ENCODE results near the gene OGG1. TPM values are rescaled to one million over a fixed set of nuclear protein-coding genes. Genes with fewer than 3 reads are reported as not detected.

OGG1 gene
- total RNA-seq, 1 experiment from 2014 or later = 11.3 TPM

GRCh38 chr3:9727743-9728142 lies 22.0 kb upstream of the OGG1 start:
- no peak for DNase-seq (ENCODE audit: low read depth)

- no peak for DNase-seq (ENCODE audit: low read depth)
These were observed 20.3 kb upstream of the OGG1 start for GRCh38 chr3:9729419-9729818.

GRCh38 chr3:9730657-9731205 lies 19.0 kb upstream of the OGG1 start:
- DNase-seq (ENCODE audit: low read depth) = no peak

- peak; percentile 99 for DNase-seq (ENCODE audit: low read depth)
These were observed 18.3 kb upstream of the OGG1 start, which contains the start of gene BRPF1 for GRCh38 chr3:9731206-9732079. Gene BRPF1, plus strand, starts transcription at chr3:9731735. Its CDS starts 2,406 bp downstream, at chr3:9734141.

- DNase-seq (ENCODE audit: low read depth) = no peak
These were observed 17.5 kb upstream of the OGG1 start for GRCh38 chr3:9732080-9732739.

GRCh38 chr3:9732740-9733115 lies 17.0 kb upstream of the OGG1 start:
- DNase-seq (ENCODE audit: low read depth) = no peak

- DNase-seq (ENCODE audit: low read depth) = no peak
These were observed 12.9 kb upstream of the OGG1 start for GRCh38 chr3:9736831-9737230.

GRCh38 chr3:9739181-9739580 lies 10.6 kb upstream of the OGG1 start:
- DNase-seq (ENCODE audit: low read depth) = no peak

GRCh38 chr3:9742560-9742959 lies 7.2 kb upstream of the OGG1 start:
- no peak for DNase-seq (ENCODE audit: low read depth)

- DNase-seq (ENCODE audit: low read depth) = no peak
These were observed 6.2 kb upstream of the OGG1 start for GRCh38 chr3:9743548-9743947.

- no peak for DNase-seq (ENCODE audit: low read depth)
These were observed 5.6 kb upstream of the OGG1 start for GRCh38 chr3:9744162-9744561.

GRCh38 chr3:9745521-9745920 lies 4.2 kb upstream of the OGG1 start:
- DNase-seq (ENCODE audit: low read depth) = no peak

- peak; percentile 75 for DNase-seq (ENCODE audit: low read depth)
These were observed 3.4 kb upstream of the OGG1 start for GRCh38 chr3:9746330-9746729.

- DNase-seq (ENCODE audit: low read depth) = no peak
These were observed 2.5 kb upstream of the OGG1 start for GRCh38 chr3:9747267-9747666.

GRCh38 chr3:9748031-9748430 lies 1.7 kb upstream of the OGG1 start:
- DNase-seq (ENCODE audit: low read depth) = no peak

- DNase-seq (ENCODE audit: low read depth) = no peak
These were observed 482 bp upstream of the OGG1 start for GRCh38 chr3:9749296-9749644.

GRCh38 chr3:9750556-9751411 lies 1.0 kb downstream of the OGG1 start:
- DNase-seq (ENCODE audit: low read depth) = peak; percentile 19

- DNase-seq (ENCODE audit: low read depth) = no peak
These were observed 4.9 kb downstream of the OGG1 start for GRCh38 chr3:9754678-9755077.

- DNase-seq (ENCODE audit: low read depth) = no peak
These were observed 7.7 kb downstream of the OGG1 start for GRCh38 chr3:9757427-9757826.

- no peak for DNase-seq (ENCODE audit: low read depth)
These were observed 11.2 kb downstream of the OGG1 start for GRCh38 chr3:9760779-9761505.

- DNase-seq (ENCODE audit: low read depth) = no peak
These were observed 12.2 kb downstream of the OGG1 start for GRCh38 chr3:9761919-9762318.

All from Daoy (cell line).